Activated CD4-positive, CD25-positive, alpha-beta regulatory T cell treated with anti-CD3 and anti-CD28 coated beads, Interleukin-2, amount 50 U/mL, for 16 hours (primary cell): ENCODE measurements around the gene ATL3.
"Not testable (repeated sequence)": the region's sequence is repeated elsewhere in the genome, so short reads cannot be mapped to it uniquely, and the experiment has no call there.

Experiments
- DNase-seq: peaks from one replicate; pipeline ENCODE4 v3.0.0-alpha.2; 2020; ENCODE audit warnings: low read depth, low spot score

Gene ATL3

GRCh38 chr11:63671322-63672155 lies at the start of gene ATL3:
ATL3 (minus strand) TSS chr11:63671376; CDS start chr11:63671335, 41 bp downstream.
- DNase-seq: peak; percentile 88

DNA sequence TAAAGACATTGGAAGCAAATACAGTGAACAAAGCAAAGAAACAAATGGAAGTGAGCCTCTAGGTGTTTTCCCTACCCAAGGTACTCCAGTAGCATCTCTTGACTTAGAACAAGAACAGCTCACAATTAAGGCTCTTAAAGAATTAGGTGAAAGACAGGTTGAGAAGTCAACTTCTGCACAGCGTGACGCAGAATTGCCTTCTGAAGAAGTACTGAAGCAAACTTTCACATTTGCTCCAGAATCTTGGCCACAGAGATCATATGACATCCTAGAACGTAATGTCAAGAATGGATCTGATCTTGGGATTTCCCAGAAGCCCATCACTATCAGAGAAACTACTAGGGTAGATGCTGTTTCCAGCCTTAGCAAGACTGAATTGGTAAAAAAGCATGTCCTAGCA lies 49.4 kb upstream of the ATL3 start:
- no peak for DNase-seq

GRCh38 chr11:63719987-63720386 lies 48.8 kb upstream of the ATL3 start:
- DNase-seq: no peak

DNA sequence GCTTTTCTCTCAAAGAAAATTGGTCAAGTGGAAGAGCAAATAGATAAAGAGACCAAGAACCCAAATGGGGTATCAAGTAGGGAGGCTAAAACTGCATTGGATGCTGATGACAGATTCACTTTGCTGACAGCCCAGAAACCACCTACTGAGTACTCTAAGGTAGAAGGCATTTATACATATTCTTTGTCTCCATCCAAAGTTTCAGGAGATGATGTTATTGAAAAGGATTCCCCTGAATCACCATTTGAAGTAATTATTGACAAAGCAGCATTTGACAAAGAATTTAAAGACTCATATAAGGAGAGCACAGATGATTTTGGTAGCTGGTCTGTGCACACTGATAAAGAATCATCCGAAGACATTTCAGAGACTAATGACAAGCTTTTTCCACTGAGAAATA lies 47.8 kb upstream of the ATL3 start:
- DNase-seq: no peak

DNA sequence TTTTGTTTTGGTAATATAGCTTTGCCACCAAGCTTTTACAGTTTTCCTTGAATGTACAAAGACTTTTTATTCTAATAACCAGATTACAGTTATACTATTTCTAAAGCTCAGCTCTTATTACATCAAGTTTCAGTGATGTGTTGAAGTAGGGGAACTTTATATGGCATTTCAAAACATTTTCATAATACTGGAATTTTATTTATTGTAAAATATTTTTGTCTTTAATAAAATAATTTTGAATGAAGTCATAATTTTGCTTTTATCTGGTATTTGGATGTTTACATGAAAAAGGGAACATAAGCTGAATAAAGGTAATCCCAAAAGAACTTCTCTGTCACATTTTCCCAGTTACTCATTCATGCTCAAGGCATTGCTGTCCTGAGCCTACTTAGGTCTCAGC lies 44.9 kb upstream of the ATL3 start:
- no peak for DNase-seq

DNA sequence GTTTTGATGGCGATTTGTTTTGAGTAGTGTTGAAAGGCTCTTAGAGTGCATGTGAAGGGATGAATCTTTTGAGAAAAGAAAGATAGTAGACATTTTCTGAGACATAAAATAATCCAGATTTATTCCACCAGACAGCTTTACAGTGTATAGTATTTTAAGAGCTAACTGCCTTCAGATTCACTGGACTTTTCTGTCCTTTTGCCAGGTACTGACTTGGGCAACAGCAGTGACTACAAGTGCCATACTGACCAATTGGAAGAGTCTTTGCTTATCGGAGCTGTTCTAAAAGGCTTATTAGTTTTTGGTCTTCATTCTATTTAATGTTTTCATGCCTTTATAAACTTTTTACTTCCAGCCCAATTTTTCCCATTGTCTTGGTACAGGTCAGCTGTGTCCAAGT lies 42.6 kb upstream of the ATL3 start:
- DNase-seq: no peak

- no peak for DNase-seq
These were observed 40.7 kb upstream of the ATL3 start for GRCh38 chr11:63711838-63712237.

- DNase-seq: no peak
These were observed 39.5 kb upstream of the ATL3 start for GRCh38 chr11:63710476-63711217.

GRCh38 chr11:63709336-63709884 lies 38.2 kb upstream of the ATL3 start:
- no peak for DNase-seq

DNA sequence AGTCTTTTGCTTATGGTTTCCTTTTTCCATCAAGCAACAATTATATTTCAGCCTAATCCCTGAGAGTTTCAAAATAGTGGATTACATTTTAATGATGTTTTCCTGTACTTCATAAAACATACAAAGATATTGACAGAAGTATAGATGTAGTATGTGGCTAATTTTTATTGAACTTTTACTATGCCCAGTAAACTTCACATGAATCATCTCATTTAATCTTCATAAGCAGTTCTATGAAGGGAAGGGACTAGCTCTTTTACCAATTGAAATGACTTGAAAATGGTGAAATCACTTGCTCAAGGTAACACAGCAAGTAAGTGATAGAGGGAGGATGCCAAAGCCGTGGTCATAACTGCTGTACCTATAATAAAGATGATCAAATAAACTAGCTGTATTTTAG lies 37.6 kb upstream of the ATL3 start:
- DNase-seq: no peak

GRCh38 chr11:63705526-63705925 lies 34.4 kb upstream of the ATL3 start:
- no peak for DNase-seq

GRCh38 chr11:63699896-63700295 lies 28.7 kb upstream of the ATL3 start:
- DNase-seq: no peak

GRCh38 chr11:63698976-63699733 lies 28.0 kb upstream of the ATL3 start:
- DNase-seq: no peak

DNA sequence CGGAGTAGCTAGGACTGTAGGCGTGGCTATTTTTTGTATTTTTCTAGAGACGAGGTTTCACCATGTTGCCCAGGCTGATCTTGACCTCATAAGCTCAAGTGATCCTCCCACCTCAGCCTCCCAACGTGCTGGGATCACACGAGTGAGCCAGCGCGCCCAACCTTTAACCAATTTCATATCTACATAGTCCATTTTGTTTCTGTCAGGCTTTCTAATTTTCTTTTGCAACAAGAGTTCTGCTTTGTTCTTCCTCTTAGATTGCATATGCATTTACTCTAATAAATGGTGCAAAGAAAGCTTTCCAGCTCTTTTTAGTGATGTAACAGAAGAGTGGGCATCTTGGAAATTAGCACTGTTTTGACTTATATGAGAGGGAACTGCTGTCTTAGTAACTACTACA lies 23.4 kb upstream of the ATL3 start:
- no peak for DNase-seq

- no peak for DNase-seq
These were observed 16.7 kb upstream of the ATL3 start for GRCh38 chr11:63687845-63688244.

GRCh38 chr11:63686926-63687325 lies 15.8 kb upstream of the ATL3 start:
- no peak for DNase-seq

GRCh38 chr11:63685158-63685721 lies 14.1 kb upstream of the ATL3 start:
- not testable (repeated sequence) for DNase-seq

- no peak for DNase-seq
These were observed 12.2 kb upstream of the ATL3 start for GRCh38 chr11:63683133-63683991.

GRCh38 chr11:63682066-63683021 lies 11.2 kb upstream of the ATL3 start:
- DNase-seq: no peak
